ENCODE measurements around the gene ADCK1. TPM values are rescaled to one million over a fixed set of nuclear protein-coding genes. Genes with fewer than 3 reads are reported as not detected.

The ADCK1 gene
- total RNA-seq, 4 donors from 2014 or later: 3.5 to 11.0 (median 5.5) TPM

- DNase-seq: no peak
- TF ChIP-seq CTCF (IDR thresholded peaks at IDR 0.05 in 4 of 5, conservative IDR thresholded peaks at IDR 0.05 in 1 of 5) (no peak), POLR2A (IDR thresholded peaks at IDR 0.05) (no peak)
- intact Hi-C loops (cut with DNase I; ENCODE audit: low total_unique reads) (no loop called here), in situ Hi-C loops (cut with MboI; ENCODE audit: low sequenced_read_pairs in 4 of 4) (no loop called here)
- no peaks in the 10 kb centered on the region for H3K4me1 ChIP-seq
- ATAC-seq: peak; percentile 58 to 60
- H3K27ac ChIP-seq: no peak overlapping the region
- H3K36me3 ChIP-seq: peaks cover 0 to 8% of the 10 kb centered on the region in 2 donors
- no peak overlapping the region for H3K4me3 ChIP-seq
- H3K27me3 ChIP-seq: no peaks in the 10 kb centered on the region
- H3K9me3 ChIP-seq: no peaks in the 10 kb centered on the region
These were observed 92.5 kb downstream of the ADCK1 start for GRCh38 chr14:77892381-77892871.

- intact Hi-C loops (cut with DNase I; ENCODE audit: low total_unique reads): no loop called here
- H3K27ac ChIP-seq: no peak overlapping the region
These were observed 93.1 kb downstream of the ADCK1 start for GRCh38 chr14:77892890-77893484.

GRCh38 chr14:77897374-77897773 lies 97.5 kb downstream of the ADCK1 start:
- intact Hi-C loops (cut with DNase I; ENCODE audit: low total_unique reads): no loop called here
- H3K27ac ChIP-seq: no peak overlapping the region
- TF ChIP-seq CTCF (IDR thresholded peaks at IDR 0.05 in 4 of 5, conservative IDR thresholded peaks at IDR 0.05 in 1 of 5) (no peak), POLR2A (IDR thresholded peaks at IDR 0.05) (no peak)
- H3K27me3 ChIP-seq: no peaks in the 10 kb centered on the region
- DNase-seq (no peak), ATAC-seq (no peak)
- no peaks in the 10 kb centered on the region for H3K9me3 ChIP-seq
- no peaks in the 10 kb centered on the region for H3K36me3 ChIP-seq
- H3K4me1 ChIP-seq: no peaks in the 10 kb centered on the region
- H3K4me3 ChIP-seq: no peak overlapping the region
- in situ Hi-C loops (cut with MboI; ENCODE audit: low sequenced_read_pairs in 4 of 4): no loop called here

More at GRCh38 chr14:77892890-77893484, 93.1 kb downstream of the ADCK1 start:
- H3K4me1 ChIP-seq: no peaks in the 10 kb centered on the region
- ATAC-seq: no peak
- H3K4me3 ChIP-seq: no peak overlapping the region
- H3K27me3 ChIP-seq: no peaks in the 10 kb centered on the region
- H3K36me3 ChIP-seq: peaks cover 0 to 2% of the 10 kb centered on the region in 2 donors
- TF ChIP-seq POLR2A (IDR thresholded peaks at IDR 0.05) (no peak), CTCF (IDR thresholded peaks at IDR 0.05 in 4 of 5, conservative IDR thresholded peaks at IDR 0.05 in 1 of 5) (no peak)
- H3K9me3 ChIP-seq: no peaks in the 10 kb centered on the region
- in situ Hi-C loops (cut with MboI; ENCODE audit: low sequenced_read_pairs in 4 of 4): no loop called here
- no peak for DNase-seq

GRCh38 chr14:77902811-77903210 lies 102.9 kb downstream of the ADCK1 start:
- Histone ChIP-seq H3K27ac (no peak overlapping the region), H3K36me3 (no peaks in the 10 kb centered on the region), H3K4me3 (no peak overlapping the region), H3K4me1 (no peaks in the 10 kb centered on the region), H3K27me3 (no peaks in the 10 kb centered on the region), H3K9me3 (no peaks in the 10 kb centered on the region)
- DNase-seq: no peak
- ATAC-seq: no peak
- intact Hi-C loops (cut with DNase I; ENCODE audit: low total_unique reads): no loop called here
- in situ Hi-C loops (cut with MboI; ENCODE audit: low sequenced_read_pairs in 4 of 4): no loop called here
- TF ChIP-seq CTCF (IDR thresholded peaks at IDR 0.05 in 4 of 5, conservative IDR thresholded peaks at IDR 0.05 in 1 of 5) (no peak), POLR2A (IDR thresholded peaks at IDR 0.05) (no peak)

GRCh38 chr14:77903221-77903620 lies 103.3 kb downstream of the ADCK1 start:
- Histone ChIP-seq H3K4me3 (no peak overlapping the region), H3K4me1 (no peaks in the 10 kb centered on the region), H3K36me3 (peaks cover 0 to 3% of the 10 kb centered on the region in 2 donors), H3K27me3 (no peaks in the 10 kb centered on the region), H3K9me3 (no peaks in the 10 kb centered on the region), H3K27ac (no peak overlapping the region)
- in situ Hi-C loops (cut with MboI; ENCODE audit: low sequenced_read_pairs in 4 of 4): no loop called here
- TF ChIP-seq CTCF (IDR thresholded peaks at IDR 0.05 in 4 of 5, conservative IDR thresholded peaks at IDR 0.05 in 1 of 5) (no peak), POLR2A (IDR thresholded peaks at IDR 0.05) (no peak)
- no peak for ATAC-seq
- DNase-seq: no peak
- intact Hi-C loops (cut with DNase I; ENCODE audit: low total_unique reads): no loop called here
